Measurements from ENCODE around the gene SORCS3. TPM values are rescaled to one million over a fixed set of nuclear protein-coding genes. Genes with fewer than 3 reads are reported as not detected.

The SORCS3 gene
- total RNA-seq, 1 donor from 2014 or later = 0.25 TPM

DNA sequence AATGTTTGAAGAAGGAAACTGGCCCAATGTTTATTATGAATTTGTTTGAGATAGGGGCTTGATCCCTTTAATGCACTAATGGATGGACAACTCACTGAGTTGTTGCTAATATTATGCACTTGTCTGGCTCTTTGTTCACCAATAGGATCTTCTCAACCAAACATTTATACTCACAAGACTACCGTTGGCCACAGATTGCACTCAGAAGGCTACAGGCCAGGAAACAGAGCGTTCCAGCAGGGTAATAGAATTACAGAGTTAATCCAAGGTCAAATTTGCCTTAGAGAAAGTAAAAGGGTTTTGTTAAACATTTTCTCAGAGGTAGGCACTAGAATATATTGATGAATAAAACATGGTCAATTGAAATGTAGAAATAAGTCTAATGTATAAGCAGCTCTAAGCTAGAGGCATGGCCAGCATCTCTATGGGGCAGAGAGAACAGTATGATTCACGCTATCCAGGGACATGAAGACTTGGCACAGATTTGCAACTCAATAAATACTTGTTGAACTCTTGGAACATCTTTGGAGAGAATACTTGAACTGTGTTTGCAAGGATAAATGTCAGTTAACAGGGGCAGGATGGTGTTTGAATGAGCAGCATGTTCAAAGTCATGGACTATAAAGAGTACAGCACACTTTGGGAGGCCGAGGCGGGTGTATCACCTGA is 606.9 kb downstream of the SORCS3 start:
- Histone ChIP-seq H3K27ac (no peak overlapping the region), H3K4me1 (no peaks in the 10 kb centered on the region), H3K27me3 (no peaks in the 10 kb centered on the region), H3K36me3 (no peaks in the 10 kb centered on the region), H3K4me3 (no peak overlapping the region), H3K9me3 (no peaks in the 10 kb centered on the region)
- intact Hi-C loops (cut with DNase I) = no loop called here
- TF ChIP-seq, protein P1, sequence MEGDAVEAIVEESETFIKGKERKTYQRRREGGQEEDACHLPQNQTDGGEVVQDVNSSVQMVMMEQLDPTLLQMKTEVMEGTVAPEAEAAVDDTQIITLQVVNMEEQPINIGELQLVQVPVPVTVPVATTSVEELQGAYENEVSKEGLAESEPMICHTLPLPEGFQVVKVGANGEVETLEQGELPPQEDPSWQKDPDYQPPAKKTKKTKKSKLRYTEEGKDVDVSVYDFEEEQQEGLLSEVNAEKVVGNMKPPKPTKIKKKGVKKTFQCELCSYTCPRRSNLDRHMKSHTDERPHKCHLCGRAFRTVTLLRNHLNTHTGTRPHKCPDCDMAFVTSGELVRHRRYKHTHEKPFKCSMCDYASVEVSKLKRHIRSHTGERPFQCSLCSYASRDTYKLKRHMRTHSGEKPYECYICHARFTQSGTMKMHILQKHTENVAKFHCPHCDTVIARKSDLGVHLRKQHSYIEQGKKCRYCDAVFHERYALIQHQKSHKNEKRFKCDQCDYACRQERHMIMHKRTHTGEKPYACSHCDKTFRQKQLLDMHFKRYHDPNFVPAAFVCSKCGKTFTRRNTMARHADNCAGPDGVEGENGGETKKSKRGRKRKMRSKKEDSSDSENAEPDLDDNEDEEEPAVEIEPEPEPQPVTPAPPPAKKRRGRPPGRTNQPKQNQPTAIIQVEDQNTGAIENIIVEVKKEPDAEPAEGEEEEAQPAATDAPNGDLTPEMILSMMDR (IDR thresholded peaks at IDR 0.05) = no peak
- TF ChIP-seq POLR2AphosphoS5 (IDR thresholded peaks at IDR 0.05; ENCODE audit: insufficient read depth in 1 of 2, low read depth in 1 of 2) (no peak), POLR2A (IDR thresholded peaks at IDR 0.05) (no peak)
- DNase-seq (ENCODE audit: extremely low spot score in 2 of 2) = no peak

DNA sequence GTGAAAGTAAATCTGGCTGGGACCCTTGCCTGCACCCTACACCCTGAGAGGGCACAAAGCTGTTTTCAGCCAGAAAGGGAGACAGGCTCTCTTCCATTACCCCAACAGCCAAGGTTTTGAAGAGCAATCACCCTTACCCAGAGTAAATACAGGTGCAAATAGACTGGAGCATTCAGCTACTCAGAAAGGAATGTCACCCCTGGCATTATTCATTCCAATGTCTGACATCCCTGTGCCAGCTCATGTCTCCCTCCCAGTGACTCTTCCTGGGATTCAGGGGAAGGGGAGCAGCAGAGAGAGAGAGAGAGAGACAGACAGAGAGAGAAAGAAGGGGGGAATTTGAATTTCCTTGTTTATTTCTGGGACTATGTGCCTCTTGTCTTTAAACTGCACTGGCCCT is 611.8 kb downstream of the SORCS3 start:
- no peaks in the 10 kb centered on the region for H3K4me1 ChIP-seq
- intact Hi-C loops (cut with DNase I) = no loop called here
- no peaks in the 10 kb centered on the region for H3K36me3 ChIP-seq
- no peak for DNase-seq (ENCODE audit: extremely low spot score in 2 of 2)
- no peaks in the 10 kb centered on the region for H3K27me3 ChIP-seq
- H3K4me3 ChIP-seq = no peak overlapping the region
- no peaks in the 10 kb centered on the region for H3K9me3 ChIP-seq
- no peak for TF ChIP-seq POLR2A (IDR thresholded peaks at IDR 0.05)
- TF ChIP-seq, protein P1 (IDR thresholded peaks at IDR 0.05) = no peak
- H3K27ac ChIP-seq = no peak overlapping the region

DNA sequence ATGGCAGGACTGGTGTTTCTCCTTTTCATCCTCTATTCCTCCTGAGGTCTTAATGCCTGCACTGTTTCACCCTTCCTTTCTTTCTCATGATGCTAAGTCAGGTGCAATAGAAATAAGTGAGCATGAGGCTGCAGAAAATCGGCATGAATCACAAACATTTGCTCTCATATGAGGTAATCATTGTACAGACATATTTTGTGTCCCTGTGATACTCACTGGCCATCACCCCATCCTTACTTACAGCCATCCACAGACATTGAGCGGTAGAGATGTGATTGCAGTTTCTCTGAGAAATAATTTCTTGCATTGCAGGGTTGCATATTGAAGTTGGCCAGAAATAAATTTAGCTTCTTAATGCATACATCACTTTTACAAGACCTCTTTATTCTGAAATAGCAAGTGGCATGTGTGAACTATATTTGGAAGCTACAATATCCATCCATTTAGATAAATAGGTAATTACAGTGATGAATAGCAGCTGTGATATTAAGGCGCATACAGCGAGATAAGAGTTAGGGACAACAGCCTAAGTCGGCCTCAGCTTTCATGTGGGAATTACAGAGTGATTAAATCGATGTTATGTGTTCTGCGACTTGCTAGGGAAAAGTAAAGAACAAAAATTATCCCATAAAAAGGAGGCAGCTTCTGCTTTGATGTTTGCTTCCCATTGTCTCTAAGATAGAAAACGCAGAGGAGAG is 612.6 kb downstream of the SORCS3 start:
- no peak overlapping the region for H3K4me3 ChIP-seq
- H3K27me3 ChIP-seq = no peaks in the 10 kb centered on the region
- no peak overlapping the region for H3K27ac ChIP-seq
- no peaks in the 10 kb centered on the region for H3K4me1 ChIP-seq
- TF ChIP-seq, protein P1 (IDR thresholded peaks at IDR 0.05) = no peak
- TF ChIP-seq POLR2AphosphoS5 (IDR thresholded peaks at IDR 0.05; ENCODE audit: insufficient read depth in 1 of 2, low read depth in 1 of 2) (no peak), POLR2A (IDR thresholded peaks at IDR 0.05) (no peak)
- H3K9me3 ChIP-seq = no peaks in the 10 kb centered on the region
- H3K36me3 ChIP-seq = no peaks in the 10 kb centered on the region
- intact Hi-C loops (cut with DNase I) = no loop called here
- DNase-seq (ENCODE audit: extremely low spot score in 2 of 2) = no peak

DNA sequence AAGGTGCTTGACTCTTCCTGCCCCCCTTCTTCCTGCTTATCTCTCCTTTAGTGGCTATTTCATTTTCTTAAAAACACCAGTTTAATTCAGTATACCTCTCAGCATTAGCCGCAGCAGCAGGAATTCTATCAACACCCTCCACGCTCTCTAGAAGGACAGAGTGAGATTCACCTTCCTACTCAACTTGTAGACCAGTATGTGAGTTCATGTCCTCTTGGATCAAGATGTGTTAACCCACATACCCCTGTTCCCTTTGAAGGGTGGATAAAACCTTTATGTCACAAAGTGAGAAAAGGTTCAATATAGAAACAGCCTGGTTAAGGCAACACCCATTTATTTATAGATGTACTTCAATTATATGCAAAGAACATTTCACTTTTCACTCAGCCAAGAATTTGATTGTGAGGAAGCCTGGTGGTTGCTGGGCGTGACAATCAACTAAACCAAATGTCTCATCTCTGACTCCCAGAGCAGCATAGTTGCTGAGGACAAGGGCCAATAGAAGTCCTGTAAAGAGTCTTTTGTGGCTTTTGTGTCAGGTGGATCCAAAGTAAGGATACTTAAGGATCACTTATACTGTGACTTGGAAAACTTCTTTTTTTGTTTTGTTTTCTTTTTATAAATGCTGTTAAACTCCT is 617.1 kb downstream of the SORCS3 start:
- H3K4me1 ChIP-seq = no peaks in the 10 kb centered on the region
- H3K9me3 ChIP-seq = no peaks in the 10 kb centered on the region
- no peaks in the 10 kb centered on the region for H3K36me3 ChIP-seq
- no peak for DNase-seq (ENCODE audit: extremely low spot score in 2 of 2)
- TF ChIP-seq, protein P1 (IDR thresholded peaks at IDR 0.05) = no peak
- TF ChIP-seq POLR2A (IDR thresholded peaks at IDR 0.05) (no peak), POLR2AphosphoS5 (IDR thresholded peaks at IDR 0.05; ENCODE audit: insufficient read depth in 1 of 2, low read depth in 1 of 2) (no peak)
- intact Hi-C loops (cut with DNase I) = no loop called here
- no peak overlapping the region for H3K27ac ChIP-seq
- no peak overlapping the region for H3K4me3 ChIP-seq
- H3K27me3 ChIP-seq = no peaks in the 10 kb centered on the region

DNA sequence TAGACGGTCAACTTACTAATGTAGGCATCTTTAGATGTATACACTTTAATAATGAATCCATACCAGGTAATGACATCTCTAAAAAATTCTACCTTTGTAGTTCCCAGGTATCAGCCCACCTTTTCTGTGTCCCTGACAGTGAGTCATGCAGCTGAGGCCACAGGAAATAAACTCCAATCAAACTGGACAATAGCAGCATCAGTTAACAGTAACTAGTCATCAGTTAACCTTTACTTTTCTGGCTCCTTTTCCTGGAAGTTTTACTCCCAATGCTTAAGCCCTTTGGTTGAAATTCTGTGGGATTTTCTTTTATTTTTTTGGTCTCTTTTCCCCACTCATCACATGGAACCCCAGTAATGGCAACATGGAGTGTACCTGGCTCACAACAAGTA is 617.6 kb downstream of the SORCS3 start:
- intact Hi-C loops (cut with DNase I) = no loop called here
- DNase-seq (ENCODE audit: extremely low spot score in 2 of 2) = no peak
- no peak overlapping the region for H3K4me3 ChIP-seq
- H3K4me1 ChIP-seq = no peaks in the 10 kb centered on the region
- TF ChIP-seq POLR2A (IDR thresholded peaks at IDR 0.05) = no peak
- TF ChIP-seq POLR2AphosphoS5 (IDR thresholded peaks at IDR 0.05; ENCODE audit: insufficient read depth in 1 of 2, low read depth in 1 of 2) = no peak
- TF ChIP-seq, protein P1 (IDR thresholded peaks at IDR 0.05) = no peak
- H3K27me3 ChIP-seq = no peaks in the 10 kb centered on the region
- no peak overlapping the region for H3K27ac ChIP-seq
- H3K36me3 ChIP-seq = no peaks in the 10 kb centered on the region
- H3K9me3 ChIP-seq = no peaks in the 10 kb centered on the region
